Left lung (tissue), 10 donors: ENCODE measurements around the gene DLX2. TPM values are rescaled to one million over a fixed set of nuclear protein-coding genes. Genes with fewer than 3 reads are reported as not detected.

Source experiments
- ATAC-seq: fragments of 200-7000 bp; cut with Tn5 transposase; one replicate; pipeline ENCODE4 v1.9.1; 2020; ENCODE audit warnings: moderate library complexity
- DNase-seq, 4 donors: peaks; one replicate each; pipeline ENCODE4 v3.0.0-alpha.2; 2013 to 2020
- H3K27ac ChIP-seq, 2 donors: fragments of 200-600 bp; sonication (generic) in 1 of 2; one replicate each; pipeline versions ENCODE4 v1.5.0 to v1.8.0; 2020 to 2021
- H3K27me3 ChIP-seq, 2 donors: fragments of 200-600 bp; sonication (generic) in 1 of 2; one replicate each; pipeline versions ENCODE4 v1.5.0 to v1.8.0; 2020 to 2021
- H3K36me3 ChIP-seq, 2 donors: fragments of 200-600 bp; sonication (generic) in 1 of 2; one replicate each; pipeline versions ENCODE4 v1.5.0 to v1.8.0; 2020 to 2021
- H3K4me1 ChIP-seq, 2 donors: fragments of 200-600 bp; one replicate each; pipeline ENCODE4 v1.8.0; 2021
- H3K4me3 ChIP-seq, 2 donors: fragments of 200-600 bp; sonication (generic) in 1 of 2; one replicate each; pipeline versions ENCODE4 v1.5.0 to v1.8.0; 2020 to 2021; ENCODE audit warnings: mild to moderate bottlenecking in 1 of 2
- H3K9me3 ChIP-seq, 2 donors: fragments of 200-600 bp; sonication (generic) in 1 of 2; one replicate each; pipeline versions ENCODE4 v1.5.0 to v1.8.0; 2020 to 2021
- intact Hi-C, 2 donors: fragments of 100-400 bp; cut with DNase I; formaldehyde crosslinking; loops; one replicate each; pipeline versions ENCODE4 v1.11.2 to v1.14.2; 2022
- polyA plus RNA-seq, 6 donors: library from polyadenylated mRNA; unstranded; fragments of 120-200 nt; gene quantifications; one replicate each; pipeline ENCODE4 v1.2.1, GENCODE V29; 2013; ENCODE audit not compliant: insufficient read length in 6 of 6
- total RNA-seq, 2 donors: library from RNA; stranded (reverse); fragmentation: NEBNext Ultra II Directional; extraction: Animal tissue kit (Norgen Biotek cat#: 25700); gene quantifications; one replicate each; pipeline ENCODE4 v1.2.1, GENCODE V29; 2021
- TF ChIP-seq, protein P1 (sequence below), 2 donors: fragments of 200-600 bp; sonication (generic) in 1 of 2; IDR thresholded peaks; one replicate each; pipeline versions ENCODE4 v1.5.0 to v1.8.0; 2021; ENCODE audit warnings: antibody characterized with exemption in 2 of 2
- donor health status: DM: no; HTN: yes; CAD: no.
- donor health status: DM: no; HTN: no; CAD: no.

The DLX2 gene
- total and polyA plus RNA-seq, 8 donors: not detected

DNA sequence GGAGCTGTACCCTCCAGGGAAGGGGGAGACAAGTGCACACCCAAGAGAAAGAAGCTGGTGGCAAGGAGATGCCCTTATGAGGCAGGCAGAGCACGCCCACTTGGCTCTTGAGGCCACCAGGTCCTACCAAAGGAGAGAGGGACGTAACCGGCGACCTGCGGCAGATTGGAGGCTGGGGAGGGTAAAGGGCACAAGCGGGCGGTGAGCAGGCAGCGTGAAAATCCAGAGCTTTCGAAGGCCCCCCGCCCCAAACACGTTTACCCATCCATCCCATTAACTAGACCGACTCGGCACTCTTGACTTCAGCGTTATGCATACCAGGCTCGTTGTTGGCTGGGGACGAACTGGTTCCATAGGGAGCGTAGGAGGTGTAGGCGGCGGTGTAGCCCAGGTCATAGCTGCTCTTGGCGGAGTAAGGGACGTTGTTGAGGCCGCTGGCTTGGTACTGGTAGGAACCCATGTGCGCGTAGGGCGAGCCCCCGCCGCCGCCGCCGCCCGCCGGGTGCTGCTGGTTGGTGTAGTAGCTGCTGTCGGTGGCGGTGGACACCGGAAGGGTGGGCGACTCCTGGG, 794 bp downstream of the DLX2 start:
- H3K4me3 ChIP-seq: peak overlapping the region; percentile 21 to 58
- H3K36me3 ChIP-seq: no peaks in the 10 kb centered on the region
- H3K27ac ChIP-seq: no peak overlapping the region
- ATAC-seq: peak; percentile 13
- H3K4me1 ChIP-seq: peaks cover 36 to 73% of the 10 kb centered on the region in 2 donors
- TF ChIP-seq, protein P1, sequence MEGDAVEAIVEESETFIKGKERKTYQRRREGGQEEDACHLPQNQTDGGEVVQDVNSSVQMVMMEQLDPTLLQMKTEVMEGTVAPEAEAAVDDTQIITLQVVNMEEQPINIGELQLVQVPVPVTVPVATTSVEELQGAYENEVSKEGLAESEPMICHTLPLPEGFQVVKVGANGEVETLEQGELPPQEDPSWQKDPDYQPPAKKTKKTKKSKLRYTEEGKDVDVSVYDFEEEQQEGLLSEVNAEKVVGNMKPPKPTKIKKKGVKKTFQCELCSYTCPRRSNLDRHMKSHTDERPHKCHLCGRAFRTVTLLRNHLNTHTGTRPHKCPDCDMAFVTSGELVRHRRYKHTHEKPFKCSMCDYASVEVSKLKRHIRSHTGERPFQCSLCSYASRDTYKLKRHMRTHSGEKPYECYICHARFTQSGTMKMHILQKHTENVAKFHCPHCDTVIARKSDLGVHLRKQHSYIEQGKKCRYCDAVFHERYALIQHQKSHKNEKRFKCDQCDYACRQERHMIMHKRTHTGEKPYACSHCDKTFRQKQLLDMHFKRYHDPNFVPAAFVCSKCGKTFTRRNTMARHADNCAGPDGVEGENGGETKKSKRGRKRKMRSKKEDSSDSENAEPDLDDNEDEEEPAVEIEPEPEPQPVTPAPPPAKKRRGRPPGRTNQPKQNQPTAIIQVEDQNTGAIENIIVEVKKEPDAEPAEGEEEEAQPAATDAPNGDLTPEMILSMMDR (IDR thresholded peaks at IDR 0.05): no peak
- H3K9me3 ChIP-seq: no peaks in the 10 kb centered on the region
- DNase-seq: no peak
- intact Hi-C loops: loop anchor here in 1 of 2 donors (10.0 kb wide), 1 partner anchor 287 kb away; no protein-coding TSS in a partner anchor
- peaks cover 100% of the 10 kb centered on the region in 2 donors for H3K27me3 ChIP-seq

DNA sequence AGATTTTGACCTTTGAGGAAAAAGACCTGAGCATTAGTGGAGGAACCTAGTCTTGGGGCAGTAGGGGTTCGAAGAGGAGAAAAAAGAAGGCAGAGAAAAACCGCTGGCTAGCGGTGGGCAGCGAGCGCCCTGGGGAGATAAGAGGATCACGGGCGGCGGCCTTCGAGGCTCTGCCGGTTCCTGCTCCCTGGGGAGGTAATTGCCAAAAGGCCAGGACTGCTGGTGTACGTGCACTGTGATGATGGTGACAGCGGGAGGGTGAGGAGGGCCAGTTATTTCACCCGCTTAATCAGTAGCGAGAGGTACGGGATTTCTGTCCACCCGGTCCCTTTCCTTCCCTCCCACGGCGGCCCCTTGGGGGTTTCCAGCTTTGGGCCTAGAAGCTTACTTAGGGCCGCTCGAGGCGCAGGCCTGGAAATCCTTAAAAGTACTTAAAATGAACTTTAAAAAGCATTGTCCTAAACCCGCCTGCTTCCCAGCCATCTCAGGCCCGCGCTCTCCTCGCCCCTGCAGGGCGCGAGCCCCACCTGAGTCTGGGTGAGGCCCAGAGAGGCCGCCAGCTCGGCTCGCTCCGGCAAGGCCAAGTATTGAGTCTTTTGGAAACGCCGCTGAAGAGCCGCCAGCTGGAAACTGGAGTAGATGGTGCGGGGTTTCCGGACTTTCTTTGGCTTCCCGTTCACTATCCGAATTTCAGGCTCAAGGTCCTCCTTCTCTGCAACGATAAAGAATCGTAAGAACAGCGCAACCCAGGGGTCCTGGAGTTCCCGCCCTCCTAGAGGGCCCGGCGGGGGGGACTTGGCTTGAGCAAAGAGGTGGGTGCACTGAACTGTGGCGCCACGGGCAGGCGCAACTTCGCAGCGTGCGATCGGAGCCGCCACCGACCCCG, 1.5 kb downstream of the DLX2 start:
- H3K4me3 ChIP-seq: peak overlapping the region in 1 of 2 donors; percentile 58
- no peaks in the 10 kb centered on the region for H3K36me3 ChIP-seq
- peaks cover 31 to 74% of the 10 kb centered on the region in 2 donors for H3K4me1 ChIP-seq
- no peak overlapping the region for H3K27ac ChIP-seq
- intact Hi-C loops: loop anchor here in 1 of 2 donors (10.0 kb wide), 1 partner anchor 286 kb away; no protein-coding TSS in a partner anchor
- peaks cover 100% of the 10 kb centered on the region in 2 donors for H3K27me3 ChIP-seq
- H3K9me3 ChIP-seq: no peaks in the 10 kb centered on the region
- TF ChIP-seq, protein P1 (IDR thresholded peaks at IDR 0.05): no peak
- ATAC-seq (no peak), DNase-seq (peak in 1 of 4 donors; percentile 81)

DNA sequence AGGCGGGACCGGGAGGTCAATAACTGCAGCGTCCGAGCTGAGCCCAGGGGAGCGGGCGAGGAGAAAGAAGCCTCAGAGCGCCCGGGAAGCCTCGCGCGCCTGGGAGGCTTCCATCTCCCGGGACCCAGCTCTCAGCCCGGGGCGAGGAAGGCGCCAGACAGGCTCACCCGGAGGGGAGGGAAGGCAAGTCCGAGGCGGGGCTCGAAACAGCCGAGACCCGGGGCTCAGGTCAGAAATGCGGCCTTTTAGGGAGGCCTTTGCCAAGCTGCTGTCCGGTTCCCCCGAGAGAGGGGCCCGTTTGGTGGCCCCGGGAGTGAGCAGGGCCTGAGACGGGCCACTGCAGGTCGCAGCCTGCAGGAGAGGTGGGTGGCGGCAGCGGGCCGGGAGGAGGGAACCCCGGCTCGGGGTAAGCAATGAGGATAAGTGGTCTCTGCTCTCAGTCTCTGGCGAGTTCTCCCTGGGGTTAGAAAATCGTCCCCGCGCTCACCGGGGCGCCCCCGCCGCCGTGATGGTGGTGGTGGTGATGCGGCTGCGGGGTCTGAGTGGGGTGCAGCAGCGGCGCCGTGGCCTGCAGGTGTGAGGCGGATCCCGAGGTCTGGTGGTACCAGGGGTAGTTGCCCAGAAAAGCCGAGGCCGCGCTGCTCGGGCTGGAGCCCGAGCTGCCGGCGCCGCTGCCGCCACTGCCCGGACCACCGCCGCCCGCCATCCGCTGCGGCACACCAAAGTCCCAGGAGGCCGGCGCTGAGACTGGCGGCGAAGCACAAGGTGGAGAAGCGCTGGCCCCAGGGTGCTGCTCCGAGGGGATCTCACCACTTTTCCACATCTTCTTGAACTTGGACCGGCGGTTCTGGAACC, 2.4 kb downstream of the DLX2 start:
- Histone ChIP-seq H3K27me3 (peaks cover 100% of the 10 kb centered on the region in 2 donors), H3K9me3 (no peaks in the 10 kb centered on the region), H3K4me3 (no peak overlapping the region), H3K4me1 (peaks cover 38 to 76% of the 10 kb centered on the region in 2 donors), H3K27ac (no peak overlapping the region), H3K36me3 (no peaks in the 10 kb centered on the region)
- DNase-seq (no peak), ATAC-seq (no peak)
- intact Hi-C loops: loop anchor here in 1 of 2 donors (10.0 kb wide), 1 partner anchor 286 kb away; no protein-coding TSS in a partner anchor
- TF ChIP-seq, protein P1 (IDR thresholded peaks at IDR 0.05): no peak

DNA sequence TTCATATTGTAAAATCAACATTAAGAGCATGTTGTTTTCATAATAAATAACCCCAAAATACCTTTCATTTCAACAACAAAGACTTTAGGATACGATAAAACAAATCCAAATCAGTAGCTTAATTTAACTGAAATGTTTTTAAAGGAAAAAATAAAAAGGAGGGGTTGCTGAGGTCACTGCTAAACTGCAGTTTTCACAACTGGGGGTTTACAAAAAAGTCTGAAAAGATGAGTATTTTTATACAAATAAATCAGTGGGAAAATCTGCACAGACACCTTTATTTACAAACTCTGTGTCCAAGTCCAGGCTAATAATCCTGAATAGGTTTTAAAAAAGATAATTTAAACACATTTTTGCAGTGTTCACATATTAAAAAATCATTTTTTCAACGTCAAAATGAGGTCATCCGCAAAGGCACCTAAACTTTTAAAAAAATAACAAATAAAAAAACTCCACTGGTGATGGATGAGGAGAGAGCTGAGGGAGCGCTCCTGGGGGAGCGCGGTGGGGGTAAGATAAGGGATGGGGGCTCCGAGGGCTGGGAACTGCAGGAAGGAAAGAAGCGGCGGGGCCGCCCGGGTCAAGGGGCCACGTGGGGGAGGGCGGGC, 3.1 kb downstream of the DLX2 start:
- ATAC-seq: no peak
- no peaks in the 10 kb centered on the region for H3K36me3 ChIP-seq
- peaks cover 46 to 83% of the 10 kb centered on the region in 2 donors for H3K4me1 ChIP-seq
- DNase-seq: no peak
- H3K27ac ChIP-seq: no peak overlapping the region
- TF ChIP-seq, protein P1 (IDR thresholded peaks at IDR 0.05): no peak
- peak overlapping the region in 1 of 2 donors; percentile 28 for H3K4me3 ChIP-seq
- no peaks in the 10 kb centered on the region for H3K9me3 ChIP-seq
- intact Hi-C loops: loop anchor here in 1 of 2 donors (10.0 kb wide), 1 partner anchor 285 kb away; no protein-coding TSS in a partner anchor
- peaks cover 100% of the 10 kb centered on the region in 2 donors for H3K27me3 ChIP-seq
